Measurements from ENCODE around the gene NKD1.

GRCh38 chr16:50535506-50536257 is 12.5 kb upstream of the NKD1 start:
- TF ChIP-seq CTCF (IDR thresholded peaks at IDR 0.05), result no peak
- no peak for TF ChIP-seq POLR2A (IDR thresholded peaks at IDR 0.05)
